Measurements from ENCODE around the gene TJP3. TPM values are rescaled to one million over a fixed set of nuclear protein-coding genes. Genes with fewer than 3 reads are reported as not detected.

The TJP3 gene
- total RNA-seq, 4 donors from 2014 or later = 93.3 to 364 (median 286) TPM

DNA sequence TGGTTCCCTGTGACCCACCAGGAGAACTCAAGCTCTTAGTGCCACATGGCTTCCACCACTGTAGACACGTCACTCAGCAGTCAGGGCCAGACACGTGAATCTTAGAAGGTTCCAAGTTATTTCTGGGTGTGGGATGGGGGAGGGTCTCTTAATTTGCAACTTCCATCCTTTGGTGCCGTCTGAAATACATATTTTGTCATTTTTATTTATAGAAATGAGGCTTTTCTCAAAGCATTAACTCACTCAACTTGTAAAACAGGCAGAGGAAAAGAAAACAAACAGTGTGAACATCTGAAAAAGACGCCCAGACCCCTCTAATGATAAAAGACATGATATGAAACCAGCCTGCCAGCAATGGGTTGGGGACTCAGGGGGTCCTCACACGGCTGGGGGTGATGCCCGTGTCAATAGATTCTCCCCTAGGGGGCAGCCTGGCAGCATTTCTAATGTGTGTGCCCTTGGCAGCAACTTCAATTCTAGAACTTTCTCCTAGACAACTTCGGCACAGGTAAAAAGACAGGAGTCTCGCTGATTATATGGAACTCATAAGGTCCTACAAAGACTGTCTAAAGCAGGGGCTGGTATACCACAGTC is 23.3 kb upstream of the TJP3 start:
- H3K36me3 ChIP-seq = peaks cover 0 to 6% (median 0%) of the 10 kb centered on the region in 3 donors
- H3K9me3 ChIP-seq = peaks cover 0 to 4% (median 0%) of the 10 kb centered on the region in 4 donors
- no peak overlapping the region for H3K4me3 ChIP-seq
- H3K27me3 ChIP-seq = no peaks in the 10 kb centered on the region
- no peak for DNase-seq
- TF ChIP-seq, protein P1, sequence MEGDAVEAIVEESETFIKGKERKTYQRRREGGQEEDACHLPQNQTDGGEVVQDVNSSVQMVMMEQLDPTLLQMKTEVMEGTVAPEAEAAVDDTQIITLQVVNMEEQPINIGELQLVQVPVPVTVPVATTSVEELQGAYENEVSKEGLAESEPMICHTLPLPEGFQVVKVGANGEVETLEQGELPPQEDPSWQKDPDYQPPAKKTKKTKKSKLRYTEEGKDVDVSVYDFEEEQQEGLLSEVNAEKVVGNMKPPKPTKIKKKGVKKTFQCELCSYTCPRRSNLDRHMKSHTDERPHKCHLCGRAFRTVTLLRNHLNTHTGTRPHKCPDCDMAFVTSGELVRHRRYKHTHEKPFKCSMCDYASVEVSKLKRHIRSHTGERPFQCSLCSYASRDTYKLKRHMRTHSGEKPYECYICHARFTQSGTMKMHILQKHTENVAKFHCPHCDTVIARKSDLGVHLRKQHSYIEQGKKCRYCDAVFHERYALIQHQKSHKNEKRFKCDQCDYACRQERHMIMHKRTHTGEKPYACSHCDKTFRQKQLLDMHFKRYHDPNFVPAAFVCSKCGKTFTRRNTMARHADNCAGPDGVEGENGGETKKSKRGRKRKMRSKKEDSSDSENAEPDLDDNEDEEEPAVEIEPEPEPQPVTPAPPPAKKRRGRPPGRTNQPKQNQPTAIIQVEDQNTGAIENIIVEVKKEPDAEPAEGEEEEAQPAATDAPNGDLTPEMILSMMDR (IDR thresholded peaks at IDR 0.05) = no peak
- no peak for TF ChIP-seq POLR2A (IDR thresholded peaks at IDR 0.05)
- H3K4me1 ChIP-seq = peaks cover 0 to 19% (median 8%) of the 10 kb centered on the region in 4 donors
- no peak overlapping the region for H3K27ac ChIP-seq

DNA sequence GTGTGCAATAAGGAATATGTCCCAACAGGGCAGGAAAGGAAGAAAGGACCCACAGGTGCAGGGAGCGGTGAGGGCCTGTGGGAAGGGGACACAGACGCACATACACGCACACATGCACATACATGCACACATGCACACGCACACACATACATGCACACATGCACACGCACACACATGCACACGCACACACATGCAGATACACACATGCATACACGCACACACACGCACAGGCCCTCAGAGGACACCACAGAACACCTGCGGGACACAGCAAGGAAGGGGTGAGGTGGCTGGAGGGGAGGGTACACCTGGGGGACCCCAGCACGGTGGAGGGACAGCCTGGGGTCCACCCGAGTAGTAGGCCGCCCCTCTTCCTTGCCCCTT is 20.8 kb upstream of the TJP3 start:
- peaks cover 0 to 6% (median 0%) of the 10 kb centered on the region in 3 donors for H3K36me3 ChIP-seq
- H3K4me1 ChIP-seq = peaks cover 0 to 19% (median 8%) of the 10 kb centered on the region in 4 donors
- no peak for DNase-seq
- no peaks in the 10 kb centered on the region for H3K27me3 ChIP-seq
- H3K4me3 ChIP-seq = peak overlapping the region; percentile 37 to 48 (median 44)
- peaks cover 0 to 4% (median 0%) of the 10 kb centered on the region in 4 donors for H3K9me3 ChIP-seq
- H3K27ac ChIP-seq = peak overlapping the region; percentile 11 to 80 (median 52)
- TF ChIP-seq, protein P1 (IDR thresholded peaks at IDR 0.05) = no peak
- no peak for TF ChIP-seq POLR2A (IDR thresholded peaks at IDR 0.05)

DNA sequence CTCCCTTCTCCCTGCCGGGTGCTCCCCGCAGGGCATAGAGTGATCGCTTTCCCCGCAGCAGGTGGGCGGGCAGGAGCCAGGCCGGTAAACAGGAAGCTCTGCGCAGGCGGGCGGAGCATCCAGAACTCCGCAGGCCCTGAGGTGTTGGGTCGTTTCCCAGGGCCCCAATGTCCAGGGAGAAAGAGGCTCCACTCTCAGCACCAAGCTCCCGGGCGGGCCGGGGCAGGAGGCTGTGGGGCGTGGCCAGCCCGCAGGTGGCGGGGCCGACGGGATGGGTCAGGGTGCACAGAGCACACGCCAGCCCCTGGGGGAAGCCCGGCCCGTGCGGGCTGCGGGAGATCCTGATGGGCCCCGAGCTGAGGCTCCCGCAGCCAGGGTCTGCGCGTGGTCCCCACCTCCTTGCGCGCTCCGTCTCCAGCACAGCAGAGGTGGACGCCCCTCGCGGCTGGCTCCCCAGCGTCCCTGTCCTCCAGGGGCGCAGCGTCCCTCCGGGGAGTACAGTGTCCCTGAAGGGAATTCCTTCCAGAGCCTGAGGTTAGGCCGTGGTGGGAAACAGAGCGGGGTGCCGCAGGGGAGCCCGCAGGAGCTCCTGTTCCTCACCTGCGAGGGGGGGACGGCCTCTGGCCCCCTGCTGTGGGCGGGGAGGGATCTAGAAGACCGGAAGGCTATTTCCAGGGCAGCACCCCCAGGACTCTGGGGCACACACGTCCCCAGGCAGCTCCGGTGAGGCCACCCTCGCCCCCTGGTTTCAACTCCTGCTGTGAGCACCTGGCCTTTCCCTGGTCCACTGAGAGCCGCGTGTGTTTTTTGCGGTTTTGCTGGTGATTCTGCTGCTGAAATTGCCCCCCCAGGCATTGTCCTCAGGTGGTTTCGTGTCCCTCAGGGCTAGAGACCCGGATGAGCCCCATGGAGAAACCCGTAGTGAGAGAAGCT is 20.1 kb upstream of the TJP3 start:
- H3K9me3 ChIP-seq = peaks cover 0 to 4% (median 0%) of the 10 kb centered on the region in 4 donors
- DNase-seq = peak; percentile 62 to 75 (median 73)
- H3K27ac ChIP-seq = peak overlapping the region; percentile 11 to 80 (median 52)
- no peaks in the 10 kb centered on the region for H3K27me3 ChIP-seq
- peaks cover 0 to 20% (median 8%) of the 10 kb centered on the region in 4 donors for H3K4me1 ChIP-seq
- TF ChIP-seq, protein P1 (IDR thresholded peaks at IDR 0.05) = peak in 1 of 6 experiments; percentile 8
- TF ChIP-seq POLR2A (IDR thresholded peaks at IDR 0.05) = no peak
- peaks cover 0 to 6% (median 0%) of the 10 kb centered on the region in 3 donors for H3K36me3 ChIP-seq
- peak overlapping the region; percentile 37 to 48 (median 44) for H3K4me3 ChIP-seq

DNA sequence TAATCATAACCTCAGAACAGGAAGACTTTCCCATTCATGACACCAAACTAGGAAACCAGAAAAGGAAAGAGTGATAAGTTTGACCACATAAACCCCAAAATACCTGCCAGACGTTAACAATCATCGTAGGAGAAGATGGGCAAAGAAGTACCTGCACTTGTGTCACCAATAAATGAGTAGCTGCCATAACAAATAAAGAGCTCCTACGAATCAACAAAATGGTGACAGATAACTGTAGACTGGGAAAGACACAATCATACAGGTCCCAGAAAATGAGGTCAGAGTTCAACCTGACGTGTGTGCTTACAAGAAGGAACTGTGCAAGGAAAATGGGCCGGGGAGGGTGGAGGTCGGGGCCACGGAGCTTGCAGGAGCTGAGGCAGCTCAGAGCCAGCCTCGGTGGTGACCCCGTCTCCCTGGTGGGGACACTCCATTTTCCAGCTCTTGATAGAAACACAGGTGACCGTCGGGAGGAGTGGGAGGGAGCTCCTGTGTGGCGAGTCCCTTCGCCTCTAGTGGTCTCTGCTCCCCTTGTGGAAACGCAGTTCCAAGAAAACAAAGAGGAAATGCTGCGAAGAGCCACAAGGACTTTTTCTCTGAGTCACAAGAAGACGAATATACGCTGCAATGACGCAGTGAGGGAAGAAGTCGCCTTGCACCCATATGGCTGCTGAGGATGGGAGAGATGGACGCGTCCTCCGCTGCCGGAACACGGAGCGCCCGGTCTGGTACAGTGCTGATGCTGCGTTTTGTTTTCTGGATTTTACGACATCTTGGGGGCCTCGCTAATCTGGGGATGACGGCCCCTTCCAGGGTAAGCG is 17.4 kb upstream of the TJP3 start:
- no peaks in the 10 kb centered on the region for H3K9me3 ChIP-seq
- no peaks in the 10 kb centered on the region for H3K36me3 ChIP-seq
- no peak overlapping the region for H3K27ac ChIP-seq
- no peaks in the 10 kb centered on the region for H3K27me3 ChIP-seq
- H3K4me3 ChIP-seq = no peak overlapping the region
- no peak for DNase-seq
- H3K4me1 ChIP-seq = peaks cover 0 to 24% (median 5%) of the 10 kb centered on the region in 4 donors
- no peak for TF ChIP-seq POLR2A (IDR thresholded peaks at IDR 0.05)
- TF ChIP-seq, protein P1 (IDR thresholded peaks at IDR 0.05) = no peak

DNA sequence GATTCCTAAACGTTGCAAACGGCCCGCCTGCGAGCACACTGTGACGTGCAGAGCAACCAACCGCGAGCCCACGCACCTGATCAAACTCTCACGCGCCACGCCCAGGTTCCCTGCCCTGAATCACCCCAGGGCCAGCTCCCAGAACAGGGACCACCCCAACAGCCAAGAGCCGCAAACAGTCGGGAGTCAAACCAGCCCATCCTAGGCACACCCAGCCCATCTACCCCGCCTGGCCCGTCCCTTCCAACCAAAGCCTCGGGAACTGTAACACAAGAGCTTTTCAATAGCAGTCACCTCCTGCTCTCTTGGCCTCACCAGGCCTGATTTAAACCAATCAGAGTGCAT is 16.8 kb upstream of the TJP3 start:
- Histone ChIP-seq H3K27me3 (no peaks in the 10 kb centered on the region), H3K4me3 (no peak overlapping the region), H3K36me3 (no peaks in the 10 kb centered on the region), H3K27ac (no peak overlapping the region), H3K9me3 (no peaks in the 10 kb centered on the region), H3K4me1 (peaks cover 0 to 24% (median 5%) of the 10 kb centered on the region in 4 donors)
- DNase-seq = no peak
- TF ChIP-seq, protein P1 (IDR thresholded peaks at IDR 0.05) = no peak
- no peak for TF ChIP-seq POLR2A (IDR thresholded peaks at IDR 0.05)
